HEK293 (cell line): ENCODE measurements around the gene OR52K1.

Experiments
- CTCF ChIA-PET: fragments of 350-600 bp; formaldehyde crosslinking; extraction: SDS; loops from one replicate; lab custom pipeline; 2021; ENCODE audit warnings: antibody characterized with exemption; lab: Yijun Ruan, JAX
- POLR2A ChIA-PET: fragments of 300-600 bp; formaldehyde crosslinking; extraction: SDS; loops from one replicate; lab custom pipeline; 2020; ENCODE audit warnings: antibody characterized with exemption, inconsistent platforms; lab: Yijun Ruan, JAX
- H3K27ac ChIP-seq: fragments of 200-500 bp; sonication (Bioruptor generic); 2 replicates; pipeline ENCODE4 v1.5.1; 2014; ENCODE audit warnings: low read depth, low read length, control low read depth, inconsistent platforms; ENCODE audit errors: extremely low read depth
- H3K36me3 ChIP-seq, 2 experiments: fragments of 200-500 bp in 1 of 2; sonication (Bioruptor generic) in 1 of 2; 1 replicate in 1 of 2; 2 replicates in 1 of 2; pipeline ENCODE4 v1.5.1; 2014 to 2017; ENCODE audit warnings: inconsistent platforms in 2 of 2, low read length in 2 of 2; ENCODE audit not compliant: control insufficient read depth in 2 of 2, insufficient read depth in 1 of 2
- H3K4me1 ChIP-seq: fragments of 200-500 bp; sonication (Bioruptor generic); 2 replicates; pipeline ENCODE4 v1.5.1; 2014; ENCODE audit warnings: mild to moderate bottlenecking, low read length, inconsistent platforms; ENCODE audit not compliant: control insufficient read depth, insufficient read depth
- H3K4me3 ChIP-seq: 2 replicates; pipeline ENCODE4 v1.5.1; 2011; ENCODE audit warnings: low read depth, mild to moderate bottlenecking, control low read depth, low read length, moderate library complexity
- H3K9me3 ChIP-seq: fragments of 200-500 bp; sonication (Bioruptor generic); 2 replicates; pipeline ENCODE4 v1.5.1; 2014; ENCODE audit warnings: low read depth, low read length, inconsistent platforms; ENCODE audit not compliant: control insufficient read depth, insufficient read depth
- SCRT2 ChIP-seq: fragments of 450-650 bp; formaldehyde crosslinking; IDR thresholded peaks from 2 replicates; pipeline ENCODE4 v1.5.1; 2016; ENCODE audit warnings: missing biosample characterization, missing genetic modification characterization
- TSHZ1 ChIP-seq: fragments of 450-650 bp; formaldehyde crosslinking; IDR thresholded peaks from 2 replicates; pipeline ENCODE4 v1.5.1; 2016; ENCODE audit warnings: missing biosample characterization, missing genetic modification characterization, borderline replicate concordance
- ZBTB17 ChIP-seq: fragments of 450-650 bp; formaldehyde crosslinking; IDR thresholded peaks from 2 replicates; pipeline ENCODE4 v1.5.1; 2016; ENCODE audit warnings: missing biosample characterization, missing genetic modification characterization
- ZFHX2 ChIP-seq: fragments of 450-650 bp; formaldehyde crosslinking; conservative IDR thresholded peaks from 2 replicates; pipeline ENCODE4 v1.5.1; 2016; ENCODE audit warnings: missing biosample characterization, missing genetic modification characterization
- ZNF404 ChIP-seq: fragments of 450-650 bp; formaldehyde crosslinking; IDR thresholded peaks from 2 replicates; pipeline ENCODE4 v1.5.1; 2017; ENCODE audit warnings: missing biosample characterization, missing genetic modification characterization

The OR52K1 gene

GRCh38 chr11:4541071-4541470, 58.6 kb downstream of the OR52K1 start:
- CTCF ChIA-PET, result interaction anchor here (0.8 to 8.2 kb wide), 8 partner anchors 9 to 379 kb away, joined by 3 to 111 read pairs (median 3); no protein-coding TSS in a partner anchor
- no peaks in the 10 kb centered on the region for H3K36me3 ChIP-seq
- POLR2A ChIA-PET, result interaction anchor here (1.0 kb wide), 1 partner anchor 354 kb away, joined by 3 read pairs; no protein-coding TSS in a partner anchor
- H3K4me3 ChIP-seq, result no peak overlapping the region
- H3K4me1 ChIP-seq, result no peaks in the 10 kb centered on the region
- TF ChIP-seq ZBTB17 (tag by site-specific recombination) (no peak), ZFHX2 (tag by site-specific recombination) (no peak), ZNF404 (tag by site-specific recombination) (no peak), TSHZ1 (tag by site-specific recombination) (no peak), SCRT2 (tag by site-specific recombination) (no peak)
- no peaks in the 10 kb centered on the region for H3K9me3 ChIP-seq
- H3K27ac ChIP-seq, result no peak overlapping the region
